Prostate gland (tissue), 2 donors: ENCODE results near the gene PUM2. TPM values are rescaled to one million over a fixed set of nuclear protein-coding genes. Genes with fewer than 3 reads are reported as not detected.

Experiments
- DNase-seq: peaks from one replicate; pipeline ENCODE4 v3.0.0-alpha.2; 2019; ENCODE audit warnings: low spot score
- H3K27ac ChIP-seq, 2 donors: fragments of 200-600 bp; sonication (generic); 2 replicates each; pipeline ENCODE4 v1.5.1; 2017 to 2019
- H3K27me3 ChIP-seq: fragments of 200-600 bp; sonication (generic); replicated peaks from 2 replicates; pipeline ENCODE4 v1.5.1; 2019; ENCODE audit not compliant: insufficient read depth
- H3K36me3 ChIP-seq, 2 donors: fragments of 200-600 bp; sonication (generic); 1 replicate in 1 of 2; 2 replicates in 1 of 2; pipeline versions ENCODE4 v1.5.1 to v1.8.1; 2017 to 2019
- H3K4me1 ChIP-seq: fragments of 200-600 bp; sonication (generic); replicated peaks from 2 replicates; pipeline ENCODE4 v1.5.1; 2019
- H3K4me3 ChIP-seq, 2 donors: fragments of 200-600 bp; sonication (generic); 2 replicates each; pipeline ENCODE4 v1.5.1; 2017 to 2019
- H3K9me3 ChIP-seq: fragments of 200-600 bp; sonication (generic); 2 replicates; pipeline ENCODE4 v1.5.1; 2017
- POLR2A ChIP-seq: fragments of 450-650 bp; IDR thresholded peaks from one replicate; pipeline ENCODE4 v1.6.1; 2016; ENCODE audit warnings: antibody characterized with exemption, mild to moderate bottlenecking
- POLR2AphosphoS5 ChIP-seq: sonication (generic); formaldehyde crosslinking; IDR thresholded peaks from one replicate; pipeline ENCODE4 v1.6.1; 2017; ENCODE audit warnings: antibody characterized with exemption
- WGBS: methylation state at CpG from one replicate; pipeline ENCODE4 v1.1.5; 2018; 5-methylcytosine and 5-hydroxymethylcytosine counted together
- intact Hi-C: fragments of 100-400 bp; cut with DNase I; formaldehyde crosslinking; loops from one replicate; pipeline ENCODE4 v1.14.2; 2022
- total RNA-seq, 2 donors: library from RNA; depleted of rRNA; stranded (reverse); fragments of >200 nt; gene quantifications; one replicate each; pipeline ENCODE4 v1.1.0, GENCODE V29; 2016
- TF ChIP-seq, protein P1 (sequence below), 4 experiments: fragments of 200-600 bp in 2 of 4; fragments of 450-650 bp in 2 of 4; sonication (generic) in 2 of 4; IDR thresholded peaks; 1 replicate in 3 of 4; 2 replicates in 1 of 4; pipeline ENCODE4 v1.5.1; 2016 to 2019; ENCODE audit warnings: antibody characterized with exemption in 4 of 4, mild to moderate bottlenecking in 2 of 4, moderate library complexity in 2 of 4

PUM2 gene
- total RNA-seq, 2 donors from 2014 or later = 60.8 to 89.0 TPM

GRCh38 chr2:20322527-20323300, 27.9 kb downstream of the PUM2 start:
- WGBS = 94% methylated on average over 11 of the region's 11 CpGs
- intact Hi-C loops = no loop called here
- H3K27ac ChIP-seq = no peak overlapping the region
- peaks cover 18% of the 10 kb centered on the region for H3K4me1 ChIP-seq
- no peaks in the 10 kb centered on the region for H3K9me3 ChIP-seq
- no peaks in the 10 kb centered on the region for H3K36me3 ChIP-seq
- no peaks in the 10 kb centered on the region for H3K27me3 ChIP-seq
- no peak for DNase-seq
- no peak overlapping the region for H3K4me3 ChIP-seq
- TF ChIP-seq, protein P1, sequence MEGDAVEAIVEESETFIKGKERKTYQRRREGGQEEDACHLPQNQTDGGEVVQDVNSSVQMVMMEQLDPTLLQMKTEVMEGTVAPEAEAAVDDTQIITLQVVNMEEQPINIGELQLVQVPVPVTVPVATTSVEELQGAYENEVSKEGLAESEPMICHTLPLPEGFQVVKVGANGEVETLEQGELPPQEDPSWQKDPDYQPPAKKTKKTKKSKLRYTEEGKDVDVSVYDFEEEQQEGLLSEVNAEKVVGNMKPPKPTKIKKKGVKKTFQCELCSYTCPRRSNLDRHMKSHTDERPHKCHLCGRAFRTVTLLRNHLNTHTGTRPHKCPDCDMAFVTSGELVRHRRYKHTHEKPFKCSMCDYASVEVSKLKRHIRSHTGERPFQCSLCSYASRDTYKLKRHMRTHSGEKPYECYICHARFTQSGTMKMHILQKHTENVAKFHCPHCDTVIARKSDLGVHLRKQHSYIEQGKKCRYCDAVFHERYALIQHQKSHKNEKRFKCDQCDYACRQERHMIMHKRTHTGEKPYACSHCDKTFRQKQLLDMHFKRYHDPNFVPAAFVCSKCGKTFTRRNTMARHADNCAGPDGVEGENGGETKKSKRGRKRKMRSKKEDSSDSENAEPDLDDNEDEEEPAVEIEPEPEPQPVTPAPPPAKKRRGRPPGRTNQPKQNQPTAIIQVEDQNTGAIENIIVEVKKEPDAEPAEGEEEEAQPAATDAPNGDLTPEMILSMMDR (IDR thresholded peaks at IDR 0.05) = no peak
- TF ChIP-seq POLR2AphosphoS5 = no peak
- TF ChIP-seq POLR2A = no peak

- Histone ChIP-seq H3K27me3 (no peaks in the 10 kb centered on the region), H3K4me3 (no peak overlapping the region), H3K27ac (no peak overlapping the region), H3K36me3 (no peaks in the 10 kb centered on the region), H3K4me1 (peaks cover 7% of the 10 kb centered on the region), H3K9me3 (no peaks in the 10 kb centered on the region)
- intact Hi-C loops = no loop called here
- TF ChIP-seq POLR2AphosphoS5 = no peak
- TF ChIP-seq, protein P1 (IDR thresholded peaks at IDR 0.05) = no peak
- no peak for TF ChIP-seq POLR2A
- DNase-seq = no peak
- 97% methylated on average over 3 of the region's 3 CpGs for WGBS
Observed at GRCh38 chr2:20317690-20318089, 33.0 kb downstream of the PUM2 start.

DNA sequence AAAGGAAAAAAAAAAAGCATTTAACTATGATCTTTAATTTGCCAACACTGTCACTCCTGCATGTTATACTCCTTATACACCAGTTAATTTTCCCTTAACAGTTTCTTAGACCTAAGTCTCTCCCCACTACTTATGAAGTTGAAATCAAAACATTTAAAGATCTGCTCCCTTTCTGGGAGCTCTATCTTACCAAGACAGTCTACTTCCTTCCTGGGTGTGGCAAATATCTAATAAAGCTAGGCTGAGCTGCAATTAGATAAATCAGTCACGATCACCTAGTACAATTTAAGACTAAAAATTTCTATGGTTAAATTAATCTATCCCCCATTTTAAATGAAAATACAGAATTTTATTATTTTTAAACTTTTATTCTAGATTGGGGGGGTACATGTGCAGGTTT, 33.4 kb downstream of the PUM2 start:
- Histone ChIP-seq H3K4me1 (peaks cover 7% of the 10 kb centered on the region), H3K27ac (no peak overlapping the region), H3K27me3 (no peaks in the 10 kb centered on the region), H3K4me3 (no peak overlapping the region), H3K9me3 (no peaks in the 10 kb centered on the region), H3K36me3 (no peaks in the 10 kb centered on the region)
- 80% methylated on average over 1 of the region's 1 CpG for WGBS
- intact Hi-C loops = no loop called here
- no peak for DNase-seq
- TF ChIP-seq POLR2A = no peak
- TF ChIP-seq POLR2AphosphoS5 = no peak
- TF ChIP-seq, protein P1 (IDR thresholded peaks at IDR 0.05) = no peak

DNA sequence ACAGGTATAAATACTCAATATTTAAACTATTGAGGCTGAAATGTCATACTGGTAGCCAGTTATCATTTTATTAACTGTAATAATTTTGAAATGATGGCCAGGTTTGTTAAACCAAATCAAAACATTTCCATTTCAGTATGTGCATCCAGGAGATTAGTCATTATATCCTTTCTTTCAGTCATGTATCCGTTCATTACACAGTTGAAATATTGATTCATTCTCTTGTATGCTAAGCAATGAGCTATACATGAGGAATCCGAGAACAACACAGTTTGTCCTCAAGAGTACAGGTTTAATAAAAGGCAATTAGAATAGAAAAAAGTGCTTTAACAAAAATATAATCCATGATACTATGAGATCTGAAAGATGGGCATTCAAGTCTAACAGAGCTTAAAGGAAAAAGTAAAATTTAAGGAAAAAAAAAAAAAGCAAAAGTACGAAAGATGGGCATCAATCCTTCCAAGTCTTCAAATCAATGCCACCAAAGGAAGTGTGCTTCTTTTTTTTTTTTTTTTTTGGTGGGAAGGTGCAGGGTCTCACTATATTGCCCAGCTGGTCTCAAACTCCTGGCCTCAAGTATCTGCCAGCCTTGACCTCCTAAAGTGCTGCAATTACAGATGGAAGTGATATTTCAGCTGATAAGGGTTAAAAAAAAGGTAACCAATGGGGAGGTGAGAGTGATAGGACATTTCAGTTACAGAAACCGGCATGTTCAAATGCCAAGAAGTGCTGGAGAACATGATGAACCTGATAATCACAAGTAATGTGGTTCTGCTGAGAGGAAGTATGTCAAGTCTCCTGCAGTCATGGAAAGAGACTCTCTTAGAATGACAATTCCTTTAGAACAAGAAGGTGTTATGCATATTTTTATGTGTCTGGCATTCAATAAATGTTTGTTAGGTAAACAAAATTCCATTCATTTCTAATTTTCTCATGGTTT, 35.8 kb downstream of the PUM2 start:
- intact Hi-C loops = no loop called here
- no peak for DNase-seq
- Histone ChIP-seq H3K36me3 (no peaks in the 10 kb centered on the region), H3K27me3 (no peaks in the 10 kb centered on the region), H3K9me3 (no peaks in the 10 kb centered on the region), H3K4me3 (no peak overlapping the region), H3K4me1 (peaks cover 4% of the 10 kb centered on the region), H3K27ac (no peak overlapping the region)
- TF ChIP-seq POLR2AphosphoS5 (no peak), POLR2A (no peak)
- TF ChIP-seq, protein P1 (IDR thresholded peaks at IDR 0.05) = no peak
- 76% methylated on average over 4 of the region's 4 CpGs for WGBS
